ENCODE results near the gene BTBD19. TPM values are rescaled to one million over a fixed set of nuclear protein-coding genes. Genes with fewer than 3 reads are reported as not detected.

Gene BTBD19
- total and polyA plus RNA-seq, 9 of the 15 experiments (the other 6 are each of a cell fraction or from before 2014, with no cell fraction given) = 0.22 to 2.0 (median 0.95) TPM

- TF ChIP-seq PCBP1 (IDR thresholded peaks at IDR 0.05; ENCODE audit: low read depth, low read length, poor library complexity, severe bottlenecking) = no peak
- TF ChIP-seq, protein P1, sequence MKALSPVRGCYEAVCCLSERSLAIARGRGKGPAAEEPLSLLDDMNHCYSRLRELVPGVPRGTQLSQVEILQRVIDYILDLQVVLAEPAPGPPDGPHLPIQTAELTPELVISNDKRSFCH (CRISPR knock-in tag; IDR thresholded peaks at IDR 0.05) = no peak
- TF ChIP-seq, protein P1 (tag; IDR thresholded peaks at IDR 0.05) = 0 out of 2 replicates have a peak, but pooled peaks have one; percentile 25
- TF ChIP-seq ZNF561 (CRISPR knock-in tag; conservative IDR thresholded peaks at IDR 0.05) = no peak
- TF ChIP-seq, protein P2, sequence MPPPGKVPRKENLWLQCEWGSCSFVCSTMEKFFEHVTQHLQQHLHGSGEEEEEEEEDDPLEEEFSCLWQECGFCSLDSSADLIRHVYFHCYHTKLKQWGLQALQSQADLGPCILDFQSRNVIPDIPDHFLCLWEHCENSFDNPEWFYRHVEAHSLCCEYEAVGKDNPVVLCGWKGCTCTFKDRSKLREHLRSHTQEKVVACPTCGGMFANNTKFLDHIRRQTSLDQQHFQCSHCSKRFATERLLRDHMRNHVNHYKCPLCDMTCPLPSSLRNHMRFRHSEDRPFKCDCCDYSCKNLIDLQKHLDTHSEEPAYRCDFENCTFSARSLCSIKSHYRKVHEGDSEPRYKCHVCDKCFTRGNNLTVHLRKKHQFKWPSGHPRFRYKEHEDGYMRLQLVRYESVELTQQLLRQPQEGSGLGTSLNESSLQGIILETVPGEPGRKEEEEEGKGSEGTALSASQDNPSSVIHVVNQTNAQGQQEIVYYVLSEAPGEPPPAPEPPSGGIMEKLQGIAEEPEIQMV (tag; conservative IDR thresholded peaks at IDR 0.05; ENCODE audit: low read depth) = no peak
- no peak for TF ChIP-seq SIX5 (IDR thresholded peaks at IDR 0.05; ENCODE audit: borderline replicate concordance in 1 of 2, insufficient read depth in 1 of 2, low read depth in 1 of 2, low read length in 2 of 2)
- TF ChIP-seq, protein P3, sequence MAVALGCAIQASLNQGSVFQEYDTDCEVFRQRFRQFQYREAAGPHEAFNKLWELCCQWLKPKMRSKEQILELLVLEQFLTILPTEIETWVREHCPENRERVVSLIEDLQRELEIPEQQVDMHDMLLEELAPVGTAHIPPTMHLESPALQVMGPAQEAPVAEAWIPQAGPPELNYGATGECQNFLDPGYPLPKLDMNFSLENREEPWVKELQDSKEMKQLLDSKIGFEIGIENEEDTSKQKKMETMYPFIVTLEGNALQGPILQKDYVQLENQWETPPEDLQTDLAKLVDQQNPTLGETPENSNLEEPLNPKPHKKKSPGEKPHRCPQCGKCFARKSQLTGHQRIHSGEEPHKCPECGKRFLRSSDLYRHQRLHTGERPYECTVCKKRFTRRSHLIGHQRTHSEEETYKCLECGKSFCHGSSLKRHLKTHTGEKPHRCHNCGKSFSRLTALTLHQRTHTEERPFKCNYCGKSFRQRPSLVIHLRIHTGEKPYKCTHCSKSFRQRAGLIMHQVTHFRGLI (CRISPR knock-in tag; IDR thresholded peaks at IDR 0.05) = no peak
- TF ChIP-seq SMARCC2 (IDR thresholded peaks at IDR 0.05; ENCODE audit: low read depth) = no peak
- TF ChIP-seq ETV6 (IDR thresholded peaks at IDR 0.05; ENCODE audit: borderline replicate concordance in 1 of 2, low read depth in 2 of 2, low read length in 1 of 2) = no peak
- TF ChIP-seq ETV6 (CRISPR knock-in tag; IDR thresholded peaks at IDR 0.05; ENCODE audit: borderline replicate concordance) = no peak
- no peak for TF ChIP-seq ILF3 (IDR thresholded peaks at IDR 0.05; ENCODE audit: borderline replicate concordance)
- TF ChIP-seq BMI1 (IDR thresholded peaks at IDR 0.05; ENCODE audit: low read length) = no peak
- no peak for TF ChIP-seq GATAD2B (IDR thresholded peaks at IDR 0.05; ENCODE audit: borderline replicate concordance)
- TF ChIP-seq FUS (optimal IDR thresholded peaks at IDR 0.05; ENCODE audit: low read depth, low read length) = no peak
- no peak for TF ChIP-seq STAT6 (CRISPR knock-in tag; IDR thresholded peaks at IDR 0.05)
- no peak for TF ChIP-seq DLX4 (CRISPR knock-in tag; IDR thresholded peaks at IDR 0.05)
- no peak for TF ChIP-seq TGIF2 (CRISPR knock-in tag; IDR thresholded peaks at IDR 0.05)
- TF ChIP-seq KDM1A (IDR thresholded peaks at IDR 0.05) = peak; percentile 10 to 21; a peak in 2 of 4 replicates
- no peak for TF ChIP-seq MIER1 (IDR thresholded peaks at IDR 0.05; ENCODE audit: low read depth)
- TF ChIP-seq ZNF780A (CRISPR knock-in tag; IDR thresholded peaks at IDR 0.05) = no peak
- peak; percentile 48; the same call in 1 of the 2 replicates for TF ChIP-seq POLR2A (conservative IDR thresholded peaks at IDR 0.05)
- no peak for TF ChIP-seq JUNB (CRISPR knock-in tag; conservative IDR thresholded peaks at IDR 0.05)
These were observed 6.6 kb upstream of the BTBD19 start (continued) for GRCh38 chr1:44801491-44802305.

Data from K562 (cell line).